ENCODE measurements around the gene AGPAT3. TPM values are rescaled to one million over a fixed set of nuclear protein-coding genes. Genes with fewer than 3 reads are reported as not detected.

Gene AGPAT3
- total RNA-seq, 4 donors from 2014 or later: 32.1 to 58.8 (median 48.7) TPM

DNA sequence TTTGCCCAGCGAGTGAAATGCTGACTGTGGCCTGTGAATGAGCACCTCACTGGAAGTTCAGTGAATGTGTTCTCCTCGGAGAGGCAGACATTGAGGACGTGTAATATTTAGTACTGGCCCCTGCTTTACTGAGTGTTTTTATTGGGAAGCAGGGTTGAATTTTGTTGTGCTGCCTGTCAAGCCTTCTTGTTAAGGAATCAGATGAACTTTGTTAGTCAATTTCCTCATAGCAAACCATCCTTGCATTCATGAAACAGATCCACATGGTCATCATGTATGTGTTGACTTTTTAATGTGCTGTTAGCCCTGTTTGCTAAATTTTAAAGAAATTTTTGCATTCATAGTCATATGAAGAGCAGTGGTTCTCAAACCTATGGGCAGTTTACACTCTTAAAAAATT, 47.9 kb downstream of the AGPAT3 start:
- 95 to 100% methylated on average over 3 of the region's 3 CpGs for WGBS, 2 donors
- intact Hi-C loops (cut with DNase I; ENCODE audit: low total_unique reads): no loop called here
- H3K4me3 ChIP-seq (ENCODE audit: low read depth, poor library complexity, severe bottlenecking): no peak overlapping the region
- TF ChIP-seq, protein P1, sequence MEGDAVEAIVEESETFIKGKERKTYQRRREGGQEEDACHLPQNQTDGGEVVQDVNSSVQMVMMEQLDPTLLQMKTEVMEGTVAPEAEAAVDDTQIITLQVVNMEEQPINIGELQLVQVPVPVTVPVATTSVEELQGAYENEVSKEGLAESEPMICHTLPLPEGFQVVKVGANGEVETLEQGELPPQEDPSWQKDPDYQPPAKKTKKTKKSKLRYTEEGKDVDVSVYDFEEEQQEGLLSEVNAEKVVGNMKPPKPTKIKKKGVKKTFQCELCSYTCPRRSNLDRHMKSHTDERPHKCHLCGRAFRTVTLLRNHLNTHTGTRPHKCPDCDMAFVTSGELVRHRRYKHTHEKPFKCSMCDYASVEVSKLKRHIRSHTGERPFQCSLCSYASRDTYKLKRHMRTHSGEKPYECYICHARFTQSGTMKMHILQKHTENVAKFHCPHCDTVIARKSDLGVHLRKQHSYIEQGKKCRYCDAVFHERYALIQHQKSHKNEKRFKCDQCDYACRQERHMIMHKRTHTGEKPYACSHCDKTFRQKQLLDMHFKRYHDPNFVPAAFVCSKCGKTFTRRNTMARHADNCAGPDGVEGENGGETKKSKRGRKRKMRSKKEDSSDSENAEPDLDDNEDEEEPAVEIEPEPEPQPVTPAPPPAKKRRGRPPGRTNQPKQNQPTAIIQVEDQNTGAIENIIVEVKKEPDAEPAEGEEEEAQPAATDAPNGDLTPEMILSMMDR (IDR thresholded peaks at IDR 0.05): no peak
- TF ChIP-seq POLR2A (IDR thresholded peaks at IDR 0.05): no peak
- DNase-seq (ENCODE audit: low spot score in 2 of 2): no peak

DNA sequence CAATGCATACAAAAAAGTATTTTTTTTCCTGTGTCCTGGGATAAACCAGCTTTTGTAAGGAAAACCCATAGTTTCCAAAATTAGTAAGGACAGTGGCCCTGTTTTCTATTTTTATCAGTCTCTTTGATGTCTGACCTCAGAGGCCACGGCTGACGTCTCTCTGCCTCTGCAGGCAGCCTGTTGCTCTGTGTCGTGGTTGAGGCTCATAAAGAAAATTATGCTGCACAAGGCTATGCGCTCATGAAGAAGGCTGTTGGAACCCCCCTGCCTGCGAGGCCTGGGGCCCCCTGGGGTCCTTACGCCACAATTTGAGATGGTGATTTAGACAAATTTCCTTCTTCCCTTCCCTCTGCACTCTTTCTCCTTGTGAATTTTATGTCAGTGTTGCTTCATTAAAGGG, 48.9 kb downstream of the AGPAT3 start:
- TF ChIP-seq, protein P1 (IDR thresholded peaks at IDR 0.05): no peak
- TF ChIP-seq POLR2A (IDR thresholded peaks at IDR 0.05): no peak
- WGBS, 2 donors: 65 to 70% methylated on average over 6 of the region's 6 CpGs
- no peak overlapping the region for H3K4me3 ChIP-seq (ENCODE audit: low read depth, poor library complexity, severe bottlenecking)
- intact Hi-C loops (cut with DNase I; ENCODE audit: low total_unique reads): no loop called here
- no peak for DNase-seq (ENCODE audit: low spot score in 2 of 2)

DNA sequence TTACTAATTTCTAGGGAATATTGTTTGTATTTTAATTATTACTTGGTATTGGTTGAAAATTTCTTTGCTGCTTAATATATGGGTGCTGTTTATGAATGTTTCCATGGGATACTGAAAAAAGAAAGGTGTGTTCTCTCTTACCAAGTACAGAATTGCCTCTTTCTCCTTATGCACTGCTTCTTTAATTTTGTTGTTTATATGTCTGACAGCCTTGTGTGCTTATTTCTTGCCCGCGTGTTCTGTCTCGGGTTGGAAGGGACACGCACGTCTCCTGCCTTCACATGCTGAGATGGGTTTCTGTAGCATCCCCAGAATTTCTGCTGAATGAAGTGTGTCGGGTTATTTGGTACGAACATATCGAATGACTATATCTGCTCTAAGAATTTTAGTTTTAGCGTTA, 51.1 kb downstream of the AGPAT3 start:
- WGBS, 2 donors: 65 to 69% methylated on average over 9 of the region's 9 CpGs
- no peak overlapping the region for H3K4me3 ChIP-seq (ENCODE audit: low read depth, poor library complexity, severe bottlenecking)
- no peak for DNase-seq (ENCODE audit: low spot score in 2 of 2)
- TF ChIP-seq, protein P1 (IDR thresholded peaks at IDR 0.05): no peak
- TF ChIP-seq POLR2A (IDR thresholded peaks at IDR 0.05): no peak
- intact Hi-C loops (cut with DNase I; ENCODE audit: low total_unique reads): no loop called here

DNA sequence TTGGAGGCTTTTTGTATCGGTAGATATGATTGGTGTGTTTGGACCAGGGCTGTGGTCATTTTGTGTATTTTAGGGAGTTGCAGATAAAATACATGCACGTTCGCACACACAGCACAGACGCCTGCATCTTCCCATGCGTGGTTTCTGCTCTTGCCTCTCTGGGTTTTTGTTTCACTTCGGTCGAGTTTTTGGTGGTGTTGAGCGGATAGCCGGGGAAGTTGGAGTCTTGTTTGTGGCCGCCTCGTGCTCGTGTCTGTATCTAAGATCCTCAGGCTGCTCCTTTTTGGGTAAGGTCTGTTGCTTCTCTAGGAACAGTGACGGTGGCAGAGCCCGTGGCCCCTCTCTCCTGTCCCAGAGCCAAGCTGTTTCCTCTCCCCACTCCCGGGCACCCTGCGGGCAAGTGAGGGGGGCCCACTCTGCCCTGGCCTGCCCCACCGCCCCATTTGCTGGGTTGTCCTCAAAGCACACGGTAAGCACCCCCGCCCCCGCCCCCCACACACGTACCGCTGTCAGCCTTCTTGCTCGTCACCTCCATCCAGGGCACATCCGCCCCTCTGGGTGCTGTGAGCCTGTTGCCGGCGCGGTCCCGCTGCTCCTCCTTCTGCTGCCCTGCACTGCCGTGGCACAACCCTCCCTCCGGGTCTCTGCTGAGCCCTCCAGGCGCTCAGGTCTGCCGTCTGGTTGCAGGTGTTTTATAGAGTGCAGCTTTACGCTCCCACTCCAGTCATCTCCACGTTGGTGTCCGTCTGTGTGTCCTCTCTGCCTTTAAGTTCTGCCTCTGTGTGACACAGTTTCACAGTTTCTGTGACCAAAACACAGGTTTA, 51.9 kb downstream of the AGPAT3 start:
- TF ChIP-seq, protein P1 (IDR thresholded peaks at IDR 0.05): no peak
- TF ChIP-seq POLR2A (IDR thresholded peaks at IDR 0.05): no peak
- no peak for DNase-seq (ENCODE audit: low spot score in 2 of 2)
- 41 to 49% methylated on average over 35 of the region's 35 CpGs for WGBS, 2 donors
- intact Hi-C loops (cut with DNase I; ENCODE audit: low total_unique reads): no loop called here
- no peak overlapping the region for H3K4me3 ChIP-seq (ENCODE audit: low read depth, poor library complexity, severe bottlenecking)

DNA sequence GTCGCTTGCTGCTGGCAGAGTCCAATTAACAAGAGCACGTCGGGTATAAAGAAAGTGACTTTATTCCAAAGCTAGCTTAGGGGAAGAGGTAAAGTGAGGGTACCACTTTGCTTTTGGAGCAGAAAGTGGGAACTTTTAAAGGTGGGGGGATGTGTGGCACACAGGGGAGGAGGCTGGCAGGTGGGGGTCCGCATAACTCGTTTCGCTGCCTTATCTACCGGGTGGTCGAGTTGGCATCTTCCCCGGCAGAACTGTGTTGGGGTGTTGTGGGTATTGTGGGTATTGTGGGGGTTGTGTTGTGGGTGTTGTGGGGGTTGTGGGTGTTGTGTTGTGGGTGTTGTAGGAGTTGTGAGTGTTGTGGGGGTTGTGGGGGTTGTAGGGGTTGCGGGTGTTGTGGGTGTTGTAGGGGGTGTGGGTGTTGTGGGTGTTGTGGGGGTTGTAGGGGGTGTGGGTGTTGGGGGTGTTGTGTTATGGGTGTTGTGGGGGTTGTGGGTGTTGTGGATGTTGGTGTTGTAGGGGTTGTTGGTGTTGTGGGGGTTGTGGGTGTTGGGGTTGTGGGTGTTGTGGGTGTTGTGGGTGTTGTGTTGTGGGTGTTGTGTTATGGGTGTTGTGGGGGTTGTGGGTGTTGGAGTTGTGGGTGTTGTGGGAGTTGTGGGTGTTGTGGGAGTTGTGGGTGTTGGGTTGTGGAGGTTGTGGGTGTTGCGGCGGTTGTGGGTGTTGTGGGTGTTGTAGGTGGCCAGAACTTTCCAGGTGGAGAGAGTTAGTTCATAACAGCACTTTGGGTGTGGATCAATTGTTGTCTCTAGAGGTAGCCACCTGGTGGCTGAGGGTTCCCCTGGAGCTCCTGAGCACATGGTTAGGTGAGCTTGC, 52.7 kb downstream of the AGPAT3 start:
- TF ChIP-seq POLR2A (IDR thresholded peaks at IDR 0.05): no peak
- TF ChIP-seq, protein P1 (IDR thresholded peaks at IDR 0.05): no peak
- intact Hi-C loops (cut with DNase I; ENCODE audit: low total_unique reads): no loop called here
- H3K4me3 ChIP-seq (ENCODE audit: low read depth, poor library complexity, severe bottlenecking): no peak overlapping the region
- WGBS, 2 donors: 64 to 76% methylated on average over 12 of the region's 12 CpGs
- no peak for DNase-seq (ENCODE audit: low spot score in 2 of 2)
